Right lung (tissue), 2 donors: Measurements from ENCODE around the gene SMIM45.
"Not testable (repeated sequence)": the region's sequence is repeated elsewhere in the genome, so short reads cannot be mapped to it uniquely, and the experiment has no call there.

ENCODE experiments used
- DNase-seq, 2 donors: peaks; one replicate each; pipeline ENCODE4 v3.0.0-alpha.2; 2013

The SMIM45 gene

DNA sequence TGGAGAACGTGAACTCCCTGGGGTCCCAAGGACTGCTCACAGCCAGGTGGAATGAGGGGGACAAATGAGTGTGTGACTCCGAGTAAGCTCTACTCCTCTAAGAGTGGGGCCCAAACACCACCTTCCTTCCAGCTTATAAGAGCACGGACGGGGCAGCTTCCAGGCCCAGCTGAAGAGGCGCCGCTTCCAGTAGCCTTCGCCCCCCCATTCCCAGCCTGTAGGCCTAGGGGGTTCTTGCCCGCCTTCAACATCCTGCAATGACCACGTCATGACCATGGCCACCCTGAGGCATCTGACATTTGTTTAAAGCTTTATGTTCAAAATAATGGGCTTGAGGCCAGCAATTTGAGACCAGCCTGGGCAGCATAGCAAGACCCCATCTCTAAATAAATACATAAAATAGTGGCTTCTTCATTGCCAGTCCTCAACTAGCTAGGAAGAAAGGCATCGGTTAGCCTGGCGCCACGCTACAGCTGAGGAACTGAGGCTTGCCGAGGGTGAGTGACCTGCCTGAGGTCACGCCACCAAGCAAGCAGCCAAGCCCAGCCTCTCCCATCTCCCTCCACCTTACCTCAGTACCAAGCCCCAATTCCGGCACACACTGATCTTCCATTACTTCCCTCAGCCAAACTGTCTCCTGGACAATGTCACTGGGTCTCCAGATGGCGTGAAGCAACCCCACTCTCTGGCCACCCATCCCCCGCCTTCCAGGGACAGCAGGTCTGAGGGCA lies 17.5 kb upstream of the SMIM45 start:
- DNase-seq: no peak

DNA sequence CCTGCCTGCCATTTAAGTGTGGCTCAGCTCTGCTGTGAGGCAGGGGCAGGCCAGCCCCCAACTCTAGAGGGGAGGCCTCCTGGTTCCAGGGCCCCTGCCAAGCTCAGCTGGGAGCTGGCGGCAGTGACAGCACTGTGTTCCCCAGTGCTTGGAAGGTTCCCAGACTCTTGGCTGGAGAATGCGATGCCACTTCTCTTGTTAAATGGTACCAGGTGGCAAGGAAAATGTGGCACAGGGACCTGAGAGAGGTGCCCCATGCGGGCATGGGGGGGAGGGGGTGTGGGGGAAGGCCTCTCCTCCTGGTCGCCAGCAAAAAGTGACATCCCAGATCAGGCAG lies 17.0 kb upstream of the SMIM45 start:
- DNase-seq: no peak

DNA sequence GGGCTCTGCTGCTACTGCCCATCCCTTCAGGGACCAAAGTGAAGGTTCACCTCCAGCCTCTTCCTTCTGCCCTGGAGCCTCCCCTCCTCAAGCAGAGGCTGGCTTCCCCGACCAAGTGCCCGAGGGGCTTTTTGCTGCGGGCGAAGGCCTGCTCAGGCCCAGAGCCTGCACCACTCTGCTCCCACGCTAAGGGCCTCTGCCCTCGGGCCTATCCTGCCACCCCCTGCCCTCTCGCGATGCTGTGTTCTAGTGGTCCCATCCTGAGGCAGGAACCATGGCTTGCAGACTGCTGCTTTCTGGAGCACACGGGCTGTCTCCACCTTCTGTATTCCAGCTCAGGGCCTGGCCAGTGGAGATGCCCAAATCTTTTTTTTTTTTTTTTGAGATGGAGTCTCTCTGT lies 16.4 kb upstream of the SMIM45 start:
- DNase-seq: no peak

DNA sequence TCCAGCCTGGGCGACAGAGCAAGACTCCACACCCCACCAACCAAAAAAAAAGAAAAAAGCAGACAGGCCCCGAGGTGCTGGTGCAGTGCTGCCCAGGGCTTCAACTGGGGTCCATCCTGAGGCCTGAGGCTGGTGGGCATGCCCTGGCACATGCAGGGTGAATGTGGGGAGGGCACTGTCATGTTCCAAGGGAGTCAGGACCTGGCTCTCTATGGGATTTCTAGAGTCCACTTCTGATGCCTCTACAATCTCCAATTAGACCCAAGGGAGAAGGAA lies 15.1 kb upstream of the SMIM45 start:
- no peak for DNase-seq

DNA sequence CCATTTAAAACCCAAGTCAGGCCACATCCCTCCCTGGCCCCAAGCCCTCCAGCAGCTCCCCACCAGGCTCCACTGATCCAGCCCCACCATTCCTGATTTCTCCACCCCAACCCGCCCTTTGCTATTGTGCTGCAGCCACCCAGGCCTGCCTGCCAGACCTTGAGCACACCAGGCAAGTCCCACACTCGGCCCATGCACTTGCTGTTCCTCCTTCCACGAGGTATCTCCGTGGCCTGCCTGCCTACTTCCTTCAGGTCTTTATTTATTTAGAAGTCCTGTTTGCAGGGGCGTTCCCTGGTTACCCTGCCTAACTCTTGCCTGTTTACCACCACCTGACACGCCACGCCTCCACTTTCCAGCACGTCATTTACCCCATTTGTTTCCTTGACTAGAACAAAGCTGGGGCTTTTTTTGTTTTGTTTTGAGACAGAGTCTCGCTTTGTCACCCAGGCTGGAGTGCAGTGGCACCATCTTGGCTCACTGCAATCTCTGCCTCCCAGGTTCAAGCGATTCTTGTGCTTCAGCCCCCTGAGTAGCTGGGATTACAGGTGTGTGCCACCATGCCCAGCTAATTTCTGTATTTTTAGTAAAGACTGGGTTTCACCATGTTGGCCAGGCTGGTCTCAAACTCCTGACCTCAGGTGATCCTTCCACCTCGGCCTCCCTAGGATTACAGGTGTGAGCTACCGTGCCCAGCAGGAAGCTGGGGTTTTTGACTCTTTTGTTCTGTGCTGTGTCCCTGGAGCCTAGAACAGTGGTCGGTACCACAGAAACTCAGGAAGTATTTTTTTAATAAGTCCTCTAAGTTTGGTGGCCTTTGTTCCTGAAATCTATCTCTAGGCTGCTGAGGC lies 11.7 kb upstream of the SMIM45 start:
- no peak for DNase-seq

DNA sequence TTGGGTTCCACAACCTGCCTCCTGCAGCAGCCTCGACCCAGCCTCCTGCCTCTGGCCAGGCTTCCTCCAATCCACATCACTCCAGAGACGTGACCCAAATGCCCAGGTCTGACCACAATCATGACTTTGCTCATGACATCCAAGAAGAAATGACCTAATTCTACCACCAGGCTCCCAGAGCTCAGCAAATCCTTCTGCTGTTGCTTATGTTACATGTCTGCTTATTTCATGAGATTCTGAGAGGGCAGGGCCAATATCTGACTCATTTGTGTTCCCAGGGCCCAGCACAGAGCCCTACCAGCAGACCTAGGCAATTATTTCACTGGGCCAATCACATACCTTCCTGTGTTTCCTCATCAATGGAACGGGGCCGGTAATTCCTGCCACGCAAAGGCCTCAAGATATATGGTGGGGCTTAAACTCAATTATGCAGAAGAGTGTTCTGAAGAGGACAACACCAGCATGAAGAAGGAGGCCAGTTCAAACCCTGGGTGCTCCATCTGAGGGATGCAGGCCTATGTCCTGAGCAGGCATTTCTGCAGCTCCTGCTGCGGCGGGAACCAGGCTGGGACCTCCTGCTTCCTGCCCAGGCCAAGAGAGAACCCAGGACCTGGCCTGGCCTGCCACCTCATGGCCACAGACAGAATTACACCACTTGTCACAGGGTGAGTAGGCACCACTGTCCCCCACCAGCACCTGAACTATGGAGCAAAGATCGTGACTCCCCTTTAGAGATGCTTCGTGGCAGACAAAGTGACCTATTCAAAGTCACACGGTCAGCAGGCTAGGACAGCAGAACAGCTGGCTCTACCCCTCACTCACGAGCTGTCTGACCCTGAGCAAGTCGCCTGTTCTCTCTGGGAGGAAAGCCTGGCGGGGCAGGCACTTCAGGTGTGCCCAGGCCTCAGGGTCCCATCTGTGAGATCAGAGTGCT lies 10.9 kb upstream of the SMIM45 start:
- DNase-seq: peak; percentile 61 to 64

DNA sequence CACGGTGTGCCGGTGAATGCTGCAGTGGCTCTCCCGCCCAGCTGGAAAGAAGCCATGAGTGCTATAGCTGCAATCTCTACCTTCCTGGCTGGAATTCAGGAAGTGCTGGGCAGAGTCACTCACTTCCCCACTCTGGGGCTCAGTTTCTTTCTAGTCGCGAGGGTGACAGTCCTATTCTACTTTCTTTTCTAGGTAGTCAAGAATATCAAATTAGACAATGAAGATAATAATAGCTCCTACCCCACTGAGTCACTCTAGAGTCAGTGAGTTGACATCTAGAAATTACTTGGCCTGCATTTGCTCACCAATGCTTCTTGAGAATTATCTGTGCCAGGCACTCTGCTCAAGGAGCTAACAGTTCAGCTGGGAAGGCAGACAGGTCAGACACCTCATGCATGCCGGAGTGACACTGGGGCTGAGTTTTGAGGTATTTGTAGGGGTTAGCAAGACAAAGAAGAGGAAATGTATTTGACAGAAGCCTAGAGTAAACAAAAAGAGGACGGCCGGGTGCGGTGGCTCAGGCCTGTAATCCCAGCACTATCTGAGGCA lies 8.2 kb upstream of the SMIM45 start:
- DNase-seq: no peak

DNA sequence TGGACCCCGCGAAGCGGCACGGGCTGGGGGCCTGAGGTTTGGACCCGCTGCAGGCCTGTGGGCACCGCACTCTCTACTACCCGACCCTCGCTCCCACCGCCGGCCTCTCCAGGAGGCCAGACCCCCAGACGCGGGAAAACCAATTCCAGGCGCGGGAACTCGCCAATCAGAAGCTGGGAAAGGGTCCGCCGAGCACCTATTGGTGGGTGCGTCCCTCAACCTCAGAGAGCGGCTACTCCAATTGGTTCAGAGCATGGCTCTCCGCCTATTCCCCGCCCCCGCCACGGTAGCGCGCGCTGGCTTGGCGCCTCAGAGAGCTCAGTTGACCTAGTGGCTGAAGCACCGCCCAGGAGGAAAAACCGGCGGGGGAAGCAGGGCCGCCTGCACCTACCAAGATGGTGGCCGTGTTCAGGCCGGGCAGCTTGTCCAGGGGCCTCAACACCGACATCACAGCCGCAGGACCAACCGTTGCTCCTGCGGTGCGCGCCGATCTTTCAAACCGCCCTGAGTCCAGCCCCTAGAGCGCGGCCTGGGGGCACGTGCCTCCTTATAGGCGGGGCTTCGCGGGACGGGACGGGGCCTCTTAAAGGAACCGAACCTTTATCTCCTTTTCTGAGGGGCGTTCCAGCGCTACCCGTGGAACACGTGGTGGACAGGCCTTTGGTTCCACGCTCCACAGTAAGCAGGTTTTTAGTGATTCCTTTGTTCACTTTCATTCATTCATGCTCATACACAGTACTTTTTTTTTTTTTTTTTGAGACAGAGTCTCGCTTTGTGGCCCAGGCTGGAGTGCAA lies 5.1 kb upstream of the SMIM45 start, which contains the start of gene CENPM:
Gene CENPM (minus strand): TSS at position 524 of the 795 bp plus-strand sequence. CDS start 76 bp downstream, at position 448.
- peak; percentile 91 to 93 for DNase-seq

DNA sequence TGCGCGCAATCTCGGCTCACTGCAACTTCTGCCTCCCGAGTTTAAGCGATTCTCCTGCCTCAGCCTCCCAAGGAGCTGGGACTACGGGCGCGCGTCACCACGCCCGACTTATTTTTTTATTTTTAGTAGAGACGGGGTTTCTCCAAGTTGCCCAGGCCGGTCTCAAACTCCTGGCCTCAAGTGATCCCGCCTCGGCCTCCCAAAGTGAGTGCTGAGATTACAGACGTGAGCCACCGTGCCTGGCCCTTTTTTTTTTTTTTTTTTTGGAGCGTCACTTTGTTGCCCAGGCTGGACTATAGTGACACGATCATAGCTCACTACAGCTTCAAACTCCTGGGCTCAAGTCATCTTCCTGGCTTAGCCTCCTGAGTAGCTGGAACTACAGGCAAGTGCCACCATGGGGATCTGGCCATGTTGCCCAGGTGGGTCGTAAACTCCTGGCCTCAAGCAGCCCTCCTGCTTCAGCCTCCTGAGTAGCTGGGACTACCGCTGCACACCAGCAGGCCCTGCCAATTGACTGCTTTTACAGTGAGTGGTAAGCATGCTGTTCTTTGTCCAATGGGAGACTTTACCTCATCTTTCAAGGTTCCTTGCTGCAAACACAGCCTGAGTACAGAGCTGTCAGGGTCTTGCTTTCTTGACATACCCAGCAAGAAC lies 4.4 kb upstream of the SMIM45 start:
- DNase-seq: no peak

DNA sequence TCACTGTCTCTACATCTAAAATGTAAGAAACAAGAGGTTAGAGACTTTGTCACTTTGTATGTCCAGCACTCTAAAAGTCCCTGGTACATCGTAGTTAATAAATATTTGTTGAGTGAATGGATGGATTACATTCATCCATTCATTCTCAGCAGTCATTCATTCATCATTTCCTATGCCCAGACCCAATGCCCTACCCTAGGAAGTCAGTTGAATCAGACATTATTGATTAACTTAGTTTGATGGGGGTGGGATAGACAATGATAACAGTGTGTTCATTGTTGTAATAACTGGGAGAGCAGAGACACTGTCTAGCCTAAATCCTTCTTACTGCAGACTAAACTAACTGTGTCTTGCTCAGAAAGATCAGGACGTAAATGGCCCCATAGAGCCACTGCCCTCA lies 3.8 kb upstream of the SMIM45 start:
- DNase-seq: no peak

DNA sequence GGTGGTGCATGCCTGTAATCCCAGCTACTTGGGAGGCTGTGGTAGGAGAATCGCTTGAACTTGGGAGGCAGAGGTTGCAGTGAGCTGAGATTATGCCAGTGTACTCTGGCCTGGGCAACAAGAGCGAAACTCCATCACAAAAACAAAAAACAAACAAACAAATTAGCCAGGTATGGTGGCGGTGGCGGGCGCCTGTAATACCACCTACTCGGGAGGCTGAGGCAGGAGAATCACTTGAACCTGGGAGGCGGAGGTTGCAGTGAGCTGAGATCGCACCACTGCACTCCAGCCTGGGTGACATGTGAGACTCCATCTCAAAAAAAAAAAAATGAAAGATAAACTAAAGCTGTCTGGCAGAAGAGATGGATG lies 3.0 kb upstream of the SMIM45 start:
- not testable (repeated sequence) for DNase-seq

DNA sequence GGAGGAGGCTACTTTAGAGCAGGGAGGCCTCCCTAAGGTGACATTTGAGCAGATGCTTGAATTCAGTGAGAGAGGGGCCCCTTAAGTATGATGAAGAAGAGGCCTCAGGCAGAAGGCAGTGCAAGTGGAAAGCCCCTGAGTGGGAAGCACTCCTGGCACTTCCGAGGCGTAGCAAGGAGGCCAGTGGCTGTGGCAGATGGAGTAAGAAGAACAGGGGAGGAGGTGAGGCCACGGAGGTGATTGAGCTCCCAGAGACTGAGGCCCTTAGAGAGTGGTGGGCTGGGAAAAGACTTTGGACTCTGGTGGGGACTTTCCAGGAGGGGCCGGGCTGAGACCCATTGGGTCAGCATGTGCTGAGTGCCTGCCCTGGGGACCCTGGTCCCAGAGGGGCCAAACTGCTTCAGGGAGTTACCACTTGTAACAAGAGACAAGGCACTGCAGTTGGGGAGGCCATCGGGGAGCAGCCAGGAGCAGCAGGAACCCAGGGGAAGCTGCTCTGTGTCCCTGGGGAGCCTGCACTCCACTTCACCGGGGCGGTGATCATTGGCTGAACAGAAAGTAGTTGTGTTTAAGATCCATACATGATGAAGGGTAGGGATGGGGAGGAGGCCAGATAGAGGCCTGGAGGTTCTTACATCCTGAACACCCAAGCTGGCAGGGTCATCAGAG lies 2.5 kb upstream of the SMIM45 start:
- no peak for DNase-seq

DNA sequence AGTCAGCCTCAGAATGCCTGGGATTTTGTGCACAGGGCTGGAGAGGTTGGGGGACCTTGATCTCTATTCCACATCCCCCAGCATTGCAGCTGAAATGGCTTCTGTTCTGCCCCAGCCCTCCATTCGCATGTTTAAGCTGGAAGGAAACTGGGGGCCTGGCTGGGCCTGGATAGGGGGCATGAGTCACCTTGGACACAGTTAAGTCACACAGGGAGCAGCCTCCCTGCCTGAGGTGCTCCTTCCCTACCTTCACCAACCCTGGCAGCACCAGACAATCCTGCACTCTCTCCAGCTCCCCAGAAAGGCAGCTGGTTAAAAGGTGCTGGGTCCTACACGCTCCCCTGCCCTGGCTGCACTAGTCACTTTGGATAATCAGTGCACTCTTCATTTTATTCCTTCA lies 763 bp downstream of the SMIM45 start:
- DNase-seq: no peak

DNA sequence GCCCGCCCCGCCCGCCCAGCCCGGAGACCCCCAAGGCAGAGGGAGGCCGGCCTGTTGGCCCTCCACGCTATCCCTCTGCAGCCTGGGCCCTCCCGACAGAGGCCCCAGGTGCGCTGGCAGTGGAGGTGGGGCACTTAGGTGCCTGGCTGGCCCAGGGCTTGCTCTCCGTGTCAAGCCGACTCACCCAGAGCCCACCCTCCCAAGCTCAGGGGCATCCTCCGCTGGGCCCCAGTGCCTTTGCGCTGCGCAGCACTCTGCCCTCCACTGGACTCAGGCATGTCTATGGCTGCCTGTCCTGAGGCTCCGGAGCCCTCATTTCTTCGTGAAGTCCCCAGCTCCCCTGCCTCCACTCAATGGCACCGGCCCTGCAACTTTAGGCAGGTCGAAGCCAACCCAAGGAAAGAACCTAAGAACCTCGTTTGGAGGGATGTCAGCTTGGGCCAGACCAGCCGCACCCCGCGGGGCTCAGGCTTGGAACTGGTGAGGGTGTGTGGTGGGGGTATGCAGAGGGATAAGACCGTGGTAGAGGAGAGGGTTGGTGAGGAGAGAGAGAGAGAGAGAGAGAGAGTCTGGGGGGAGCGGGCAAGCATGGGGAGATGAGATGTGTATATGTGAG lies 6.1 kb downstream of the SMIM45 start:
- no peak for DNase-seq

DNA sequence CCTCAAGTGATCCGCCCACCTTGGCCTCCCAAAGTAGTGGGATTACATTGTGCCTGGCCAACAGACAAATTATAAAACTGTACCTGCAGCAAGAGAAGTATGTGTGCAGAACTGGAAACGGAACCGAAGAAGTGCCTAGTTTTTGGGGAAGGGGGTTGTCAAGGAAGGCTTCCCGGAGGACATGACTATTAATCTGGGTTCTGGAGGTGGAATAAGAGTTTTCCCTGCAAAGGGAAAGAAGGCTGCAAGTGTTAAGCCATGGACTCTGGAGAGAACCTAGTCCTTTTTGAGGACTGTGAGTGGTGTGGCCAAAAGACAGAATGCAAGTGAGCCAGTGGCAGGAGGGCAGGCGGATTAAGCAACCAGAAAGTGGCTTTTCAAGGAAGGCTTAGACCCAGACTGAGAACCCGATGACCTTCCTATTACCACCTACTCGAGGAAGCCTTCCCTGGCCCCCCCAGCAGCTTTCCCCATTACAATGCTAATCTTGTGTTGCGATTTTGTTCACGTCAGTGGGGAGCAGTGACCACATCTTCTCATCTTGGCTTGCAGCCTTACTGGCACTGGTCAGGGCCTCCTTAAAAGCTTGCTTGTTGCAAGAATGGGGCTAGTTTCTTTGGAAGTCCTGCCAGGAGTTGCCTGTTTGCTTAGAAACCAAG lies 11.6 kb downstream of the SMIM45 start:
- no peak for DNase-seq

DNA sequence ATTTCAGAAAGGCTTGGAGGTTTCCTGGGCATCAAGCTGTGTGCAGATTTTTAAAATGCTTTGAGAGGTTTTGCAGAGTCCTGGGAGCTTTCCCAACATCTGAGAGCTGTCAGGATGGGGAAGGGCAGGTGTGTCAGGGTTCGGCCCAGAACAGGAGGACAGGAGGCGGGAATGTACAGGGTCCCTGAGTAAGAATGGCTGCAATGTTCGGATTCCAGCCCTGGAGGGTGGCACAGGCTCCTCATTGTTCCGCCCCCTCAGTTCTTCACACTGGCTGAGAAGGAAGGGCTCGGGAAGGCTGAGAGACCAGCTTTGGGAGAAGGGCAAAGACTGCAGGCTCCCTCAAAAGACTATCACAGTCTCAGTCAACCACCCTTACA lies 12.2 kb downstream of the SMIM45 start:
- no peak for DNase-seq

DNA sequence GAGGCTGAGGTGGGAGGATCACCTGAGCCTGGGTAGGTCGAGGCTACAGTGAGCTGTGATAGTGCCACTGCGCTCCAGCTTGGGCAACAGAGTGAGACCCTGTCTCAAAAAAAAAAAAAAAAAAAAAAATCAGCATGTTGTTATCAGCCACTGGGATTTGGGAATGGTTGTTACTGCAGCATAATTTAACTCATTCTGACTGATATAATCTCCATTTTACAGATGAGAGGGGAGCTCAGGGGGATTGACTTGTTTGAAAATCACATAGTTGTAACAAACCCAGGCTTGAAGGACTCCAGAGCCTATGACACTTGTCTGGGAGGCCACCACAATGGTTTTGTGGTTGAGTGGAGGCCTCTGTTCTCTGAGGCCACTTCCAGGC lies 14.3 kb downstream of the SMIM45 start:
- no peak for DNase-seq

DNA sequence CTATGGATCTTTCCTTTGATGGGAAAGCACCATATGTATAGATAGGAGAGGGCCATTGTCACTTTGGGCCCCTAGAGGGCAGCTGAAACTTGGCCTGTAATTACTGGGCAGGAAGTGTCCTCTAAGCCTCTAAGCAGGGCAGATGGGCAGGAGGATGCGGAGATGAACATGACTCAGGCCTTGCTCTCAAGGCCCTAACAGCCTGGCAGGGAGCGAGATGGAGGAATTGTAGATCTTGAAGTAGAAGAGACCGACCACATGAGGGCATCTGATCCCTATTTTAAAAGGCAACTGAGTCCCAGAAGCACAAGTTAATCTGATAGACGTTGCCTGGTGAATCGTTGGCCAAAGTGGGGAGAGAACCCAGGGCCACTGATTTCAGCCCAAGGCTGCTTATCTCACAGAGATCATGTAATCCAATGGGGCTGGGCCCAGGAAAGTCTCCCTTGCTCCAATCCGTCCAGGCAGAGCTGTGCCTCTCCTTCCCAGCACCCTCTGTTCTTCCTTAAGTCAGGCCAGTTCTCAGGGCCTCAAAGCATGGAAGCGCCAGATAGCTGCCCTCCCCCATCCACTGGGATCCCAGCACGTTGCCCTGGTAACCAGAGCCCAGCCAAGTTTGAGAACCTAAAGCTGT lies 14.8 kb downstream of the SMIM45 start:
- peak in 1 of 2 donors; percentile 40 for DNase-seq

DNA sequence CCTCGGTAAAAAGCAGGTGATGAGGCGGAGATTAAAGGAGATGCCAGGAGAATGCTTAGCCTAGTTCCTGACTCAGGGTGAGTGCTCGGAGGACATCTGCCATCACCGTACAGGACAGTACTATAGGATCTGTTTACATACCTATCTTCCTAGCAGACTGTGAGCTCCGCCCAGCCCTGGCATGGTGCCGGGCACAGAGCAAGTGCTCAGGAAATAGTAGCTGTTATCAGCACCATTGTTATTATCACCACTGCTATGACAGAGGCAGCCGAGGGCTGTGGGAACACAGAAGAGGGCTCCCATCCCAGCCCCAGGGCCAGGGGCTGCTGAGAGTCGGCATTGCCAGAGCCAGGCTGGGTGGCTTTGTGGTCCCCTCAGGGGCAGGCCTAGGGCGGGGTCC lies 16.7 kb downstream of the SMIM45 start:
- no peak for DNase-seq
